Fibroblast of skin of back (primary cell): ENCODE measurements around the gene KANSL2.
"Not testable (repeated sequence)": the region's sequence is repeated elsewhere in the genome, so short reads cannot be mapped to it uniquely, and the experiment has no call there.

Source experiments
- DNase-seq: peaks from one replicate; pipeline ENCODE4 v3.0.0-alpha.2; 2013

Gene KANSL2

DNA sequence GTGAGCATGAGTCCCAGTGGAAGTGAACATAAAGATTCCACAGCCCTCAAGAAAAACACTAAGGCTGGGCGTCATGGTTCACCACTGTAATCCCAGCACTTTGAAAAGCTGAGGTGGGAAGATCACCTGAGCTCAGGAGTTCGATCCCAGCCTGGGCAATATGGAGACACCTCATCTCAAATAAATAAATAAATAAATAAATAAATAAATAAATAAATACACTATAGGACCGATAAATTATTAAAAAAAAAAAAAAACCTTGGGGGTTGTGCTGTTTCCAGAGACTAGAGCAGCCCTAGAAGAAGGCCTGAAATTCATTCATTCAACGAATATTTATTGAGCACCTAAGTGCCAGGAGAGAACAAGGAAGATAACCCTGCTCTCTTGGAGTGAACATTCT lies 1.5 kb upstream of the KANSL2 start:
- no peak for DNase-seq

DNA sequence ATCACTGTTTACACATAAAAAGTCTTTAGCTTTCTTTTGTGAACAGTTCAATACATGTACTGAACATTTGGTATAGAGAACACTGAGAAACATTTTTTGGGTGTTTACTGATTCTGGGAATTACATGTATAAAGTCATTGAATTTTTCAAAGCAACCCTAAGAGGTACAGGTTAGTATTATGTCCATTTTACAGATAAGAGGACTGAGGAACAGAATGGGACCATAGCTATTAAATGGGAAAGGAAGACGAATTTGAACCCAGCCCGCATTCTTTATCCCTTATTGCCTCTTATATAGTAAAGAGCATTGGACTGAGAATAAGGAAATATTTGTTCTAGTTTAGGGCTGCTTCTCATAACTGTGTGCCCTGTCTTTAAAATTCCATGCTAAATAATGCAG lies 889 bp upstream of the KANSL2 start:
- no peak for DNase-seq

GRCh38 chr12:48682533-48682905 lies 481 bp upstream of the KANSL2 start:
- DNase-seq = not testable (repeated sequence)

- no peak for DNase-seq
Measured at GRCh38 chr12:48681399-48681709, 684 bp downstream of the KANSL2 start.

DNA sequence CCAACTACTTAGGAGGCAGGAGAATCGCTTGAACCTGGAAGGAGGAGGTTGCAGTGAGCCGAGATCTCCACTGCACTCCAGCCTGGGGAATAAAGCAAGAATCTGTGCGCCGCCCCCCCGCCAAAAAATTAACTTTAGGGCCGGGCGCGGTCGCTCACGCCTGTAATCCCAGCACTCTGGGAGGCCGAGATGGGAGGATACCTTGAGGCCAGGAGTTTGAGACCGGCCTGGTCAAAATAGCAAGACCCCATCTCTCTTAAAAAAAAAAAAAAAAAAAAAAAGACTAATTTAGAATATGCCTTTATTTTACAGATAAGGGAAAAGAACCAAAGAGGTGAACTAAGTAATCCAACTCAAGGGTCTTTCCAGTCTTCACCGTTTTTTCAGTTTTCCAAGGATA lies 1.2 kb downstream of the KANSL2 start:
- no peak for DNase-seq

DNA sequence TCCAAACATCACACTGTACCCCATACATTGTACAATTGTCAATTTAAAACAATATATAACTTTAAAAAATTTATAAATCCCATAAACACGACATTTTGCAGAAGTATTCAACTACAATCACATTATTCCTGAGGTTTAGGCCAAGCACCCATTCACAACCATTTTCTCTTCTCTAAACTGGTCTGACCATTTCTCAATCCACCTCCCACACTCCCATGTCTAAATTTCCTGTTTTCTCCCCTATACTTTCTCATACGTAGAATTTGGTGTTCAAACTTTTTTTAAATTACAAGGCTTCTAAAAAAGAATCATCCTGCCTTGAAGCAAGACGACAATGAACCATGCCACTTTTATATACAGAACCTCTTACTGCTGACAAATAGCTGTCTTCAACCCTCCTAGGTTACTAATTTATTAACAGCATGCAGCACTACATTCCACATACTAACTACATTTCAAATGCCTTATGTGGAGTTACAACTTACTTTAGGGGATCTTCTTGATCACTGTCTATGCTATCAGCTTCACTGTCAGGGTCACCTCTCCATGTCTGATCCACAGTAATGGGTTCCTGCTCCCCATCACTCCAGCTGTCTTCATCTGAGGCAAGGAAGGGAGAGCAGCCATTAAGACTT lies 3.4 kb downstream of the KANSL2 start:
- DNase-seq = no peak

GRCh38 chr12:48671231-48671856 lies 10.7 kb downstream of the KANSL2 start:
- peak; percentile 19 for DNase-seq

DNA sequence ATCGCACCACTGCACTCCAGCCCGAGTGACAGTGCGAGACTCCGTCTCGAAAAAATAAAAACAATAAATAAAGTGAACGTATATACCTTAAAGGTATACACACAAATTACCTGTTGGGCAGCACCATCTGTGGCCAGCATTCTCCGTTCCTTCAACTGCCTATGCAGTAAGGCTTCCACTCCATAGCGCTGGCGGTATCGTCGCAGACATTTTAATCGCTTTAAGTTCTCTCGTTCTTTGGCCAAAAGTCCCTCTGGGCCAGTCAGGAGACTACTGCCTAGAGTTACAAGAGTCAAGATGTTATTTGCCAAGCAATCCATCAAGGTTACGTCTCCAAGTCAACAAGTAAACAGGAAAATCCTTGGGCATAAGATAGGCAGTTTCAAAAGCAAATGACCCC lies 13.0 kb downstream of the KANSL2 start:
- DNase-seq = no peak

- DNase-seq = no peak
Measured at GRCh38 chr12:48659863-48660262, 22.2 kb downstream of the KANSL2 start.

DNA sequence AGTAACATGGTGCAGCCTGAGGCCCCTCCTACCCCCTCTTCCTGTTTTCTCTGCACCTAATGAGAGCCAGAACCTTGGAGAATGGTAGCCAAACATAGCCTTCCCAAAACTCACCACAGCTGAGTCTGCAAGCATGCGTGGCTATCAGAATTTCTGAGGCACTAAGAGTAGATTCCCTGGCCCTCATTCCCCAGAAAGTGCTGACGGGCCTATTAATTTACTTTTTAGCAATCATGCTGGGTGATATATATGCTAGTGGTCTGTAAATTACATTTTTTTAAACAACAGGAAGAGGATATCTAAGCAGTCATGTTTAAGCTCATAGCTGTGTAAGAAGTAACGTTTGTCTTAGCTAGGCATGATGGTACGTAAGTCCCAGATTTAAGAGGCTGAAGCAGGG lies 30.4 kb downstream of the KANSL2 start:
- no peak for DNase-seq

- DNase-seq = not testable (repeated sequence)
Measured at GRCh38 chr12:48645354-48645753, 36.7 kb downstream of the KANSL2 start.

DNA sequence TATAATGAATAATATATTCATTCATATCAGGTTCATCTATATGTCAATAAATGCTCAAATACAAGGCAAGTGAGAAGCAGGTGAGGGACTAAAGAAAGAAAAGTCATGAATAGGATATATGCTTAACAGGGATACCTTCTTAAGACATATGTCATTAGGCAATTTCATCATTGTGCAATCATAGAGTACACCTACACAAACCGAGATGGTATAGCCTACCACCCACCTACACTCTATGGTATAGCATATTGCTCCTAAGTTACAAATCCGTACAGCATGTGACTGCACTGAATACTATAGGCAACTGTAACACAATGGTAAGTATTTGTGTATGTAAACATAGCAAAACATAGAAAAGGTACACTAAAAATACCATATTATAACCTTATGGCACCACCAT lies 39.0 kb downstream of the KANSL2 start:
- DNase-seq = no peak

GRCh38 chr12:48641752-48642555 lies 40.1 kb downstream of the KANSL2 start:
- not testable (repeated sequence) for DNase-seq

DNA sequence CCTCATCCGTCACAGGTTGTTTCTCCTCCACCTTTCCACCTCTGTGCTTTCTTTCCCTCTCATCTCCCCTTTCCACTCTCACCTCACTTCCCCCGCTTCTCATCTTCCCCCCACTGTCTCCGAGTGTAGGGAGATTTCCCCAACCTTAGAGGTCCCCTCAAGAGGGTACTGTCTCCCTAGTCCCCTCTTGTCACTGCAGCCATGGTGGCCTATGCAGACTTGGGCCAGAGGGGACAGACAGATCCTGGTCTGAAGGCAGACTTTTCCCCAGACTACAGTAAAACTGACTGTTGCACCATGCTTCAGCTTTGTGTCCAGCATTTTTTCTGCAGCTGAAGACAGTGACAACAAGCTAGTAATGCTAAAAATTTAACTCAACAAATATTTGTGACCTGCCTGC lies 41.2 kb downstream of the KANSL2 start:
- DNase-seq = no peak

DNA sequence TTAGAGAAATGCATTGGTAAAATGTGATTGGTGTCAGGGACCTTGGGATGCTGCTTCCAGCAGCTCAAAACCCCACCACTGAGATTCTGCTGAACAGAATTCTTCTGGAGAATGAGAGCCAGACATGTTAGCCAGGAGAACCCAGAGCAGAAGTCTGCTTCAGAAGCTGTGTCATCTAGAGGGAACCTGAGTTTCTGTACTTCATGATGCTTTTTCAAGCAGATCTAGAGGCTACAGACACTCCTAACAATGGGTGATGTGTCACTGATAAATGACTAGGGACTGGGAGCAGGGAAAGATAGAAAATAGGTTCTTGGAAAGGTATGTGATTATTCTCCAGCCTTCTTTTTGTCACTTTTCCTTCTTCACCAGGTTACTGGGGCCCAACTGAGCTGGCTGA lies 41.6 kb downstream of the KANSL2 start:
- DNase-seq = no peak

- no peak for DNase-seq
Measured at GRCh38 chr12:48631071-48631470, 51.0 kb downstream of the KANSL2 start.

DNA sequence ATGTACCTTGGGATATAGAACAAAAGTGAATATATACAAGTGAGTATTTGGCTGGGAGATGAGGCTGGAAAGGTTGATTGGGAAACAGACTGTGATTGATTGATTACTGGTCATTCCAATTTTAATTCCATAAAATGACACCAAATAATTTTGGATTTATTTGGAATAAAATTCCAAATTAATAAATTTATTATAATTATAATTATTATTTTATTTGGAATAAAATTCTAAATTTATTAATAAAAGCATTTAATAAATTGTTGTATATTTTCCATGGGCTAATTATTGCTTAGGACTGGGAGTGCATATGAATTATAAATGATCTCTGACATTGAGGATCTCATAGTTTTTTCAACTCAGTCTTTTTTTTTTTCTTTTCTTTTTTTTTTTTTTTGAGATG lies 51.7 kb downstream of the KANSL2 start:
- DNase-seq = no peak

GRCh38 chr12:48629541-48629940 lies 52.5 kb downstream of the KANSL2 start:
- DNase-seq = peak; percentile 8

DNA sequence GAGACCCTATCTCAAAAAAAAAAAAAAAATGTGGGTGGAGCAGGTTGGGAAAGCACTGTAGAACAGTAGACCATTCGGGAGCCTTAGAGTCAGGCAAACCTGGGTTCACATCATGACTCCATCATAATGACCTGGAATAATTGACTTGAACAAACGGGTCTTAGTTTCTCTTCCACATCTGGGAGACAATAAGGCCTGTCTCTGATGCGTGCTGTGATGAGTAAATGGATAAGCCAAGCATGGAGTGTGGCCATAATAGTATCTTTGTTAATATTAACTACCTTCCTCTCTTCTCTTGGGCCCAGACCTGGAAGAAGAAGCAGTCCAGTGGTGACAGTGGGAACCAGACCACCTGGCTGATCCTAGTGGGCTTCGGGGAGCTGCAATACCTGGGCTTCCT lies 54.5 kb downstream of the KANSL2 start:
- DNase-seq = no peak

GRCh38 chr12:48622997-48623396 lies 59.0 kb downstream of the KANSL2 start:
- DNase-seq = not testable (repeated sequence)

- DNase-seq = peak; percentile 66
Measured at GRCh38 chr12:48618541-48618940, 63.5 kb downstream of the KANSL2 start.

- peak; percentile 5 for DNase-seq
Measured at GRCh38 chr12:48615681-48616080, 66.4 kb downstream of the KANSL2 start.

DNA sequence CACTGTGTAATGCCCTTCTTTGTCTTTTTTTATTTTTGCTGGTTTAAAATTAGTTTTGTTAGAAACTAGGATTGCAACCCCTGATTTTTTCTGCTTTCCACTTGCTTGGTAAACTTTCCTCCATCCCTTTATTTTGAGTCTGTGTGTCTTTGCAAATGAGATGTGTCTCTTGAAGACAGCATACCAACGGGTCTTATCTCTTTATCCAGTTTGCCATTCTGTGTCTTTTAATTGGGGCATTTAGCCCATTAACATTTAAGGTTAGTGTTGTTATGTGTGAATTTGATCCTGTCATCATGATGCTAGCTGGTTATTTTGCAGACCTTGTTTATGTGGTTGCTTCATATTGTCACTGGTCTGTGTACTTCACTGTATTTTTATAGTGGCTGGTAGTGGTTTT lies 68.7 kb downstream of the KANSL2 start:
- no peak for DNase-seq
